Stimulated activated CD4-positive, alpha-beta T cell treated with anti-CD3 and anti-CD28 coated beads, Interleukin-1b, Interleukin-23, amount 100 ng/mL, for 1 hour (primary cell): ENCODE results near the gene HSFX2.
"Not testable (repeated sequence)": the region's sequence is repeated elsewhere in the genome, so short reads cannot be mapped to it uniquely, and the experiment has no call there.

ENCODE experiments used
- DNase-seq, 2 donors: peaks; one replicate each; pipeline ENCODE4 v3.0.0-alpha.2; 2020; ENCODE audit warnings: low read depth in 2 of 2

Gene HSFX2

GRCh38 chrX:149587359-149587758, 7.8 kb downstream of the HSFX2 start, which contains the start of gene MAGEA9B:
TSS of gene MAGEA9B (minus strand) at chrX:149587459. CDS start at chrX:149583179, 4,280 bp downstream.
- DNase-seq, result not testable (repeated sequence)

GRCh38 chrX:149585631-149586030, 9.5 kb downstream of the HSFX2 start:
- DNase-seq, result not testable (repeated sequence)

- not testable (repeated sequence) for DNase-seq
These were observed 21.7 kb downstream of the HSFX2 start for GRCh38 chrX:149573456-149573855.

GRCh38 chrX:149572743-149573142, 22.4 kb downstream of the HSFX2 start:
- no peak for DNase-seq

- DNase-seq, result no peak
These were observed 23.3 kb downstream of the HSFX2 start for GRCh38 chrX:149571770-149572169.

GRCh38 chrX:149570668-149571067, 24.4 kb downstream of the HSFX2 start:
- DNase-seq, result no peak

GRCh38 chrX:149569770-149570169, 25.3 kb downstream of the HSFX2 start:
- DNase-seq, result no peak

GRCh38 chrX:149568701-149569296, 26.3 kb downstream of the HSFX2 start:
- no peak for DNase-seq

GRCh38 chrX:149567621-149568417, 27.3 kb downstream of the HSFX2 start:
- DNase-seq, result no peak

GRCh38 chrX:149563359-149563758, 31.8 kb downstream of the HSFX2 start:
- DNase-seq, result no peak

- not testable (repeated sequence) for DNase-seq
These were observed 39.9 kb downstream of the HSFX2 start for GRCh38 chrX:149555251-149555650.

- not testable (repeated sequence) for DNase-seq
These were observed 43.2 kb downstream of the HSFX2 start for GRCh38 chrX:149551939-149552248.

GRCh38 chrX:149551245-149551938, 43.7 kb downstream of the HSFX2 start:
- not testable (repeated sequence) for DNase-seq

- DNase-seq, result not testable (repeated sequence)
These were observed 44.7 kb downstream of the HSFX2 start for GRCh38 chrX:149550454-149550853.

- DNase-seq, result not testable (repeated sequence)
These were observed 45.4 kb downstream of the HSFX2 start, which contains the start of gene HSFX3 for GRCh38 chrX:149549701-149550100. TSS of gene HSFX3 (minus strand) at chrX:149549924. CDS start at chrX:149549852, 72 bp downstream.

GRCh38 chrX:149547782-149548181, 47.3 kb downstream of the HSFX2 start:
- not testable (repeated sequence) for DNase-seq

GRCh38 chrX:149546962-149547361, 48.2 kb downstream of the HSFX2 start:
- not testable (repeated sequence) for DNase-seq

GRCh38 chrX:149545545-149546543, 49.3 kb downstream of the HSFX2 start:
- not testable (repeated sequence) for DNase-seq
